Mesendoderm (in vitro differentiated cells): Measurements from ENCODE around the gene PTPRG.

Source experiments
- DNase-seq: peaks from one replicate; pipeline ENCODE4 v3.0.0; 2013
- H2AK5ac ChIP-seq: 2 replicates; pipeline ENCODE4 v1.6.1; 2013; ENCODE audit warnings: low read length, inconsistent platforms
- H2BK120ac ChIP-seq: 2 replicates; pipeline ENCODE4 v1.6.1; 2013; ENCODE audit warnings: low read depth, mild to moderate bottlenecking, low read length, moderate library complexity, mixed read lengths
- H2BK15ac ChIP-seq: replicated peaks from 2 replicates; pipeline ENCODE4 v1.6.1; 2013; ENCODE audit warnings: low read depth, mild to moderate bottlenecking, moderate library complexity
- H2BK5ac ChIP-seq: 2 replicates; pipeline ENCODE4 v1.6.1; 2013; ENCODE audit warnings: low read length, inconsistent platforms
- H3K18ac ChIP-seq: 2 replicates; pipeline ENCODE4 v1.6.1; 2013; ENCODE audit warnings: mild to moderate bottlenecking, low read length, mixed read lengths
- H3K23ac ChIP-seq: one replicate; pipeline ENCODE4 v1.6.1; 2013; ENCODE audit warnings: low read length
- H3K27ac ChIP-seq: 2 replicates; pipeline ENCODE4 v1.5.1; 2013; ENCODE audit warnings: low read depth, mild to moderate bottlenecking, inconsistent platforms, low read length, moderate library complexity
- H3K27me3 ChIP-seq: 2 replicates; pipeline ENCODE4 v1.6.1; 2013; ENCODE audit warnings: low read length, control low read depth, mild to moderate bottlenecking, inconsistent platforms; ENCODE audit not compliant: insufficient read depth, poor library complexity
- H3K36me3 ChIP-seq: 2 replicates; pipeline ENCODE4 v1.6.1; 2013; ENCODE audit warnings: low read length, inconsistent platforms; ENCODE audit not compliant: control insufficient read depth, insufficient read depth
- H3K4ac ChIP-seq: one replicate; pipeline ENCODE4 v1.6.1; 2013; ENCODE audit warnings: low read depth, mild to moderate bottlenecking, low read length, moderate library complexity
- H3K4me1 ChIP-seq: 2 replicates; pipeline ENCODE4 v1.6.1; 2013; ENCODE audit warnings: low read depth, low read length, inconsistent platforms; ENCODE audit not compliant: control insufficient read depth
- H3K4me2 ChIP-seq: 2 replicates; pipeline ENCODE4 v1.6.1; 2013; ENCODE audit warnings: low read length
- H3K4me3 ChIP-seq: 2 replicates; pipeline ENCODE4 v1.5.1; 2013; ENCODE audit warnings: mild to moderate bottlenecking, low read length
- H3K56ac ChIP-seq: one replicate; pipeline ENCODE4 v1.6.1; 2013; ENCODE audit warnings: low read length
- H3K79me1 ChIP-seq: 2 replicates; pipeline ENCODE4 v1.6.1; 2013; ENCODE audit warnings: low read length, inconsistent platforms
- H3K79me2 ChIP-seq: 2 replicates; pipeline ENCODE4 v1.6.1; 2013; ENCODE audit warnings: mild to moderate bottlenecking, low read length; ENCODE audit not compliant: control insufficient read depth, insufficient read depth
- H3K9ac ChIP-seq: 2 replicates; pipeline ENCODE4 v1.6.1; 2013; ENCODE audit warnings: low read length, inconsistent platforms
- H4K5ac ChIP-seq: one replicate; pipeline ENCODE4 v1.6.1; 2013; ENCODE audit warnings: low read length
- H4K8ac ChIP-seq: one replicate; pipeline ENCODE4 v1.6.1; 2013; ENCODE audit warnings: low read depth, mild to moderate bottlenecking, control low read depth, low read length, moderate library complexity
- WGBS: extraction: QIAGEN DNeasy Blood & Tissue Kit; methylation state at CpG from one replicate; pipeline ENCODE4 v1.1.7; 2013; ENCODE audit warnings: low lambda C conversion rate, missing lambda C conversion rate; ENCODE audit not compliant: insufficient coverage; ENCODE audit errors: extremely low coverage; 5-methylcytosine and 5-hydroxymethylcytosine counted together

PTPRG gene

GRCh38 chr3:62238003-62238402, 676.6 kb downstream of the PTPRG start:
- H3K4me1 ChIP-seq: peaks cover 2% of the 10 kb centered on the region
- no peak overlapping the region for H2AK5ac ChIP-seq
- H3K27ac ChIP-seq: no peak overlapping the region
- no peak overlapping the region for H4K5ac ChIP-seq
- no peak overlapping the region for H3K4me2 ChIP-seq
- no peaks in the 10 kb centered on the region for H3K79me2 ChIP-seq
- no peak overlapping the region for H2BK15ac ChIP-seq
- H3K4me3 ChIP-seq: no peak overlapping the region
- no peak overlapping the region for H2BK120ac ChIP-seq
- no peaks in the 10 kb centered on the region for H3K36me3 ChIP-seq
- H3K23ac ChIP-seq: no peak overlapping the region
- peaks cover 4% of the 10 kb centered on the region for H3K79me1 ChIP-seq
- H3K4ac ChIP-seq: no peak overlapping the region
- DNase-seq: no peak
- H3K9ac ChIP-seq: no peak overlapping the region
- H3K18ac ChIP-seq: no peak overlapping the region
- H3K27me3 ChIP-seq: no peaks in the 10 kb centered on the region
- no peak overlapping the region for H3K56ac ChIP-seq
- no peak overlapping the region for H2BK5ac ChIP-seq
- no CpG with 5 or more reads among the region's 5 CpGs for WGBS
- H4K8ac ChIP-seq: no peak overlapping the region

- DNase-seq: no peak
- H2BK15ac ChIP-seq: no peak overlapping the region
- no peak overlapping the region for H3K56ac ChIP-seq
- no peak overlapping the region for H4K5ac ChIP-seq
- H3K27me3 ChIP-seq: no peaks in the 10 kb centered on the region
- H2BK120ac ChIP-seq: no peak overlapping the region
- H2BK5ac ChIP-seq: no peak overlapping the region
- H3K4ac ChIP-seq: no peak overlapping the region
- H3K9ac ChIP-seq: no peak overlapping the region
- H3K4me1 ChIP-seq: peaks cover 2% of the 10 kb centered on the region
- H3K36me3 ChIP-seq: no peaks in the 10 kb centered on the region
- H4K8ac ChIP-seq: no peak overlapping the region
- peaks cover 3% of the 10 kb centered on the region for H3K79me1 ChIP-seq
- H3K4me3 ChIP-seq: no peak overlapping the region
- no peak overlapping the region for H2AK5ac ChIP-seq
- H3K79me2 ChIP-seq: no peaks in the 10 kb centered on the region
- H3K4me2 ChIP-seq: no peak overlapping the region
- no peak overlapping the region for H3K23ac ChIP-seq
- no peak overlapping the region for H3K27ac ChIP-seq
- H3K18ac ChIP-seq: no peak overlapping the region
Observed at GRCh38 chr3:62238431-62238830, 677.1 kb downstream of the PTPRG start.

GRCh38 chr3:62241279-62241678, 679.9 kb downstream of the PTPRG start:
- no peak overlapping the region for H3K18ac ChIP-seq
- no peaks in the 10 kb centered on the region for H3K36me3 ChIP-seq
- no peak overlapping the region for H3K56ac ChIP-seq
- H3K4me1 ChIP-seq: peaks cover 4% of the 10 kb centered on the region
- no peak overlapping the region for H2BK120ac ChIP-seq
- no peak overlapping the region for H2BK5ac ChIP-seq
- no peaks in the 10 kb centered on the region for H3K79me2 ChIP-seq
- peaks cover 3% of the 10 kb centered on the region for H3K79me1 ChIP-seq
- H3K9ac ChIP-seq: no peak overlapping the region
- no peak overlapping the region for H3K4me2 ChIP-seq
- no peaks in the 10 kb centered on the region for H3K27me3 ChIP-seq
- H3K4ac ChIP-seq: no peak overlapping the region
- no peak for DNase-seq
- H4K5ac ChIP-seq: no peak overlapping the region
- H4K8ac ChIP-seq: no peak overlapping the region
- H2BK15ac ChIP-seq: no peak overlapping the region
- no peak overlapping the region for H2AK5ac ChIP-seq
- H3K27ac ChIP-seq: no peak overlapping the region
- no peak overlapping the region for H3K23ac ChIP-seq
- no CpG with 5 or more reads among the region's 4 CpGs for WGBS
- no peak overlapping the region for H3K4me3 ChIP-seq

- H3K36me3 ChIP-seq: no peaks in the 10 kb centered on the region
- H3K79me1 ChIP-seq: no peaks in the 10 kb centered on the region
- H3K56ac ChIP-seq: no peak overlapping the region
- no peak overlapping the region for H4K5ac ChIP-seq
- no peak overlapping the region for H2BK120ac ChIP-seq
- H3K18ac ChIP-seq: no peak overlapping the region
- no peak overlapping the region for H3K9ac ChIP-seq
- H2BK15ac ChIP-seq: no peak overlapping the region
- no peak overlapping the region for H3K27ac ChIP-seq
- H4K8ac ChIP-seq: no peak overlapping the region
- no peaks in the 10 kb centered on the region for H3K27me3 ChIP-seq
- DNase-seq: no peak
- peaks cover 4% of the 10 kb centered on the region for H3K4me1 ChIP-seq
- H3K4me2 ChIP-seq: no peak overlapping the region
- no peak overlapping the region for H3K4me3 ChIP-seq
- H3K79me2 ChIP-seq: no peaks in the 10 kb centered on the region
- H3K4ac ChIP-seq: no peak overlapping the region
- no peak overlapping the region for H3K23ac ChIP-seq
- H2AK5ac ChIP-seq: no peak overlapping the region
- WGBS: 100% methylated on average over 1 of the region's 12 CpGs
- H2BK5ac ChIP-seq: no peak overlapping the region
Observed at GRCh38 chr3:62242831-62243509, 681.6 kb downstream of the PTPRG start.

- Histone ChIP-seq H3K79me1 (no peaks in the 10 kb centered on the region), H3K4ac (no peak overlapping the region), H3K4me1 (peaks cover 7% of the 10 kb centered on the region), H3K9ac (no peak overlapping the region), H3K79me2 (no peaks in the 10 kb centered on the region), H2BK120ac (no peak overlapping the region), H3K18ac (no peak overlapping the region), H3K4me2 (no peak overlapping the region), H2BK15ac (no peak overlapping the region), H3K56ac (no peak overlapping the region), H3K23ac (no peak overlapping the region), H2BK5ac (no peak overlapping the region), H2AK5ac (no peak overlapping the region), H4K8ac (no peak overlapping the region), H3K27ac (no peak overlapping the region), H3K27me3 (no peaks in the 10 kb centered on the region), H3K4me3 (no peak overlapping the region), H4K5ac (no peak overlapping the region), H3K36me3 (no peaks in the 10 kb centered on the region)
- DNase-seq: no peak
- no CpG with 5 or more reads among the region's 2 CpGs for WGBS
Observed at GRCh38 chr3:62246094-62246493, 684.7 kb downstream of the PTPRG start.

GRCh38 chr3:62246985-62247384, 685.6 kb downstream of the PTPRG start:
- no peak overlapping the region for H4K8ac ChIP-seq
- no peak overlapping the region for H3K56ac ChIP-seq
- no peak overlapping the region for H3K18ac ChIP-seq
- no peak overlapping the region for H3K4ac ChIP-seq
- H3K27ac ChIP-seq: no peak overlapping the region
- H3K23ac ChIP-seq: no peak overlapping the region
- H3K27me3 ChIP-seq: no peaks in the 10 kb centered on the region
- H2BK5ac ChIP-seq: no peak overlapping the region
- H3K4me1 ChIP-seq: peaks cover 7% of the 10 kb centered on the region
- H3K9ac ChIP-seq: no peak overlapping the region
- H3K79me1 ChIP-seq: no peaks in the 10 kb centered on the region
- WGBS: no CpG with 5 or more reads among the region's 1 CpG
- H2BK120ac ChIP-seq: no peak overlapping the region
- H2BK15ac ChIP-seq: no peak overlapping the region
- no peak for DNase-seq
- no peak overlapping the region for H4K5ac ChIP-seq
- H2AK5ac ChIP-seq: no peak overlapping the region
- H3K4me3 ChIP-seq: no peak overlapping the region
- H3K79me2 ChIP-seq: no peaks in the 10 kb centered on the region
- no peaks in the 10 kb centered on the region for H3K36me3 ChIP-seq
- no peak overlapping the region for H3K4me2 ChIP-seq
